DMS114 treated with DMSO at 0.1 percent for 48 hours (cell line): ENCODE results near the gene KLHL22.
"Not testable (repeated sequence)": the region's sequence is repeated elsewhere in the genome, so short reads cannot be mapped to it uniquely, and the experiment has no call there.

Source experiments
- DNase-seq: peaks from one replicate; lab custom pipeline; 2025; ENCODE audit not compliant: unreplicated experiment; lab: John Stamatoyannopoulos, UW

KLHL22 gene

DNA sequence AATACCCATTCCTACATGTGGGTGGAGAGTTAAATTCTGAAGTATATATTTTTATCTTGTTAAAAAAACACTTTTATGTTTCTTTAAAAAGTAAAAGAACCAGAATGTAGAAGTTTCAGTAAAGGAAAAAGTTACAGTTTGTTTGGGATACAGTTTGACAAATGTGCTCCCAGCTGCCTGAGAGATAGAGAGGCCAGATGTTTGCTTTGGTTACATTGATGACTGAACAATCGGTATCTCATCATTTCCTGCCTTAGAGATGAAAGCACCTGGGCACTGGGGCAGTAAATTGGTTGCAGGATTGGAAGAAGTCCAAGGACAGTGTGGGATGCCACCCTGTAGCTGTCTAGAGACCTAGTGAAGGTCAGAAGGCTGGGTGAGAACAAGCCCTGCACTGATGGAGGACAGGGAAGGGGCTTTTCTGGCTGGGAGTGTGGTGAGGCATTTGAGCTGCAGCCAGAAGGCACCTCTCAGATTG is 28.4 kb upstream of the KLHL22 start:
- DNase-seq = no peak

DNA sequence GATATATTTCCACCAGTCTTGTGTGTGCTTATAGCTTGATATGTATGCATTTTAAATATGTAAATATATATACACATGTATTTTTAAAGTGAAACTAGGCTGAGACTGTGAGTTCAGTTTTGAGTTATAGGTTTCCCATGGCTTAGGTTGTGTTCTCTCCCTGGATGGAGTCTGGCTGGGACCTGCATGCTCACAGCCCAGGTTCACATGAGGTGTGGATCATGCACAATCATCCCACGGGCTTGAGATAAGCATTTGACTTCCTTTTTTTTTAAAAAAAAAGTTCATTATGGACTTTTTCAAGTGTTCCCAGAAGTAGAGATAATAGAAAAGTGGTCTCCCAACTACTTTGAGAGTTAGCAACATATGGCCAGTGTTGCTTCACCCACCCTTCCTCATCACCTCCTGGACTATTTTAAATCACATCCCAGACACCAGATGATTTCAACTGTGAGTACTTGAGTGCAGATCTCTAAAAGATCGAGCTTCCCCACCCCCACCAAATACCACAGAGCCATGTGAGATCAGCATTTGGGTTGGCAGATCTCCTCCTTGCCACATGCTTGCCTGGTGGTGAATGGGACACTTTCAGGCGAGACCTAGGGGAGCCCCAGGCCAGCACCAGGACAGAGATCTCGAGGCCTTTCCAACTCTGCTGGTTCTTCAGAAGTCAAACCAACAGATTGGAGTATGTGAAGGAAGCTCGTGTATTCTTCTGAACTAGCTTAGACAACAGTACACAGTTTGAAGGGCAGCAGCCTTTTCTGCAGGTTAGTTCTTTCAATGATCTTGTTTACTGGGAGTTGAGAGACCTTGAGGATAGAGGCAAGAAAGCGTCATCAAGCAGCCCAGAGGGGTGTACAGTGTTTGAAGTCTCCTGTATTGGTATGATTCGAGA is 27.7 kb upstream of the KLHL22 start:
- no peak for DNase-seq

DNA sequence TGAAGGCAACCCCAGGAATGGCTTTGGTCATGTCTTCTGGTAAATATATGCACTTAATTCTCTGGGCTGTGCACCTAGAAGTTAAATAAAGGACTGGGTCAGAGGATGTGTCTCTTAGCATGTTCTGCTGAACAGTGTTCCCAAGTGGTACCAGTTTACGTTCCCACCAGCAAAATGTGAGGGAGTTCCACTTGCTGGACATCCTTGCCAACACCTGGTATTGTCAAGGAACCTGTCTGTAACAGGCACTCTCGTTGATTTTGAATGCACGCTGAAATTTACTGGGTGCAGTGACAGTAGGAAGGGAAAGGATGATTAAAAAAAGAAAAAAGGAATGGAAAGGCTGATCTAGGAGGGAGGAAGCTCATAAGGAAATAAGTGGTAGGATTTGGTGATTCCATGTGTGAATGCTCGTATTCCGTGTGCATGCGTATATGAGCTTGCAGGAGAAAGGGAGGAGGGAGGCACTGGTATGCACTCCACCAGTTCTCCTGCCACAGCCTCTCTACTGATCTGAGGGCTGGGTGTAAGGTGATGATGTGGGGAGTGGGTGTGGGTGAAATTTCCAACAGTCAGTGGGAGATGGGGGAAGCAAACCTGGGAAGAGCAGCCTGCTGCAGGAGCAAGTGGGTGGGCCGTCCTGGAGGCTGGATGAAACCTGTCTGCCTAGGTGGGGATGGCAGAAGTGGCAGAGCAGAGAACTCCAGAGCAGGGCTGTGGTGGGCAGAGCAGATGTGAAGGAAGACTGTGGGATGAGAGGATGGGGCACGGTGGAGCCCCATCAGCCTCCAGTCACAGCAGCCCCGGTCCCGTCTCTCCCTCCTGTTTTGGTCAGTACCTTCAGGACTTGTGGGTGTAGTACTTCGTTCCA is 26.8 kb upstream of the KLHL22 start:
- no peak for DNase-seq

DNA sequence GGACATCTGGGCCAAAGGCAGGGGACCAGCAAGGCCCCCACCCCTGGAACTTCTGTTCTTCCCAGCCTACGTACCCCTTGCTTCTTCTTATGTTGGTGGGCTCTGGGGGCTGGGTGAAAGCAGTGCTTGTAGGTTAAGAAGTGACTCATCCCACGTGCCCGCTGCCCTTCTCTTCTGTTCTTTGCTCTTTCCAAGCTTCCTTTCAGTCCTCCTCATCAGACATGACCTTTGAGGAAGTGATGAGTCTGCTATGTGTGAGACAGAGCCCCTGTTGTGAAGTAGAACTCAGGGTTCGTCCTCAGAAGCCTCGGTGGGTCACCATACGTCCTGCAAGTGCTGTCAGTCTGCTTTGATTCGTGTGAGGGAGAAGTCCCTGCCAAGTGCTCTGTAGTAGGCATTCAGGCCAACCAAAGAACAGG is 24.5 kb upstream of the KLHL22 start:
- DNase-seq = no peak

DNA sequence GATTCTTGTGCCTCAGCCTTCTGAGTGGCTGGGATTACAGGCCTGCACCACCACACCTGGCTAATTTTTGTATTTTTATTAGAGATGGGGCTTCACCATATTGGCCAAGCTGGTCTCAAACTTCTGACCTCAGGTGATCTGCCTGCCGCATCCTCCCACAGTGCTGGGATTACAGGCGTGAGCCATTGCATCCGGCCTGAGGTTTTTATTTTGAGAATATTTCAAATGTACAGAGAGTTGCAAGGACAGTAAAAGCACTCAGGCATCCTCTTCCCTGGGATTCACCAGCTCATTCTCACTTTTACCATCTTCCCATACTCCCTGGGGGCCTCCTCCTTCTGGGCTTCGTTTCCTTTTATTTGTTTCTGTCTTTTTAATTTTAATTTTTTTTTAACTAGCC is 24.0 kb upstream of the KLHL22 start:
- no peak for DNase-seq

DNA sequence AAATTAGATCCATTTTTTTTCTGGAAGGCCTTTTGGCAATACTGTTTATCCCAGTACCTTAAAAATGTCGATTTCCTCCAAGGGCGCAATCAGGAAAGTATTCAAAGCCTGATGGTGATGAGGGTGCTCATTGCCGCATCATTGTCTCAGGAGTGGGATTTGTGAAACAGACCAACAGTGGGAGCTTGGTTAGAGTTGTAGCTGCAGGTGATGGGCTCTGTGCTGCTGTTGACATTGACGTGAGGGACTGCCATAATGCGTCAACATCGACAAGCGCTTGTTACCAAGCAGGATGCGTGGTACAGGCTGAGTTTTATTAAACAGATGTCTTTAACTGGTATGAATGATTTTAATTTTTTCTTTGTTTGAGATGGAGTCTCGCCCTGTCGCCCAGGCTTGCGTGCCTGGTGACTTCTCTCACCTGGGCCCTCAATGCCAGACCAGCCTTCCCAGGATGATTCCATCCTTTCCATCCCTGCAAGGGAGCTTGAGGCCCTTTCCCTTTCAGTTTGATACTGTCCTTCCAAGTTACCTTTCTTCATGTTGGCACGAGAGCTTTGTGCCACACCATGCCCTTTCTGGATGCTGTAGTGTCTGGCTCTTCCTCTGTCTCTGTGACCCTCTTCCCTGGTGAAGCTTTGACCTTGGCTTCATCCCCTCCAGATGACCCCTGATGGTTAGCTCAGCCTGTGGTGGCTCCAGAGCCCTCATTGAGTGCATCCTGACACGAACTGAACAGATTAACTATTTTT is 22.4 kb upstream of the KLHL22 start:
- no peak for DNase-seq

DNA sequence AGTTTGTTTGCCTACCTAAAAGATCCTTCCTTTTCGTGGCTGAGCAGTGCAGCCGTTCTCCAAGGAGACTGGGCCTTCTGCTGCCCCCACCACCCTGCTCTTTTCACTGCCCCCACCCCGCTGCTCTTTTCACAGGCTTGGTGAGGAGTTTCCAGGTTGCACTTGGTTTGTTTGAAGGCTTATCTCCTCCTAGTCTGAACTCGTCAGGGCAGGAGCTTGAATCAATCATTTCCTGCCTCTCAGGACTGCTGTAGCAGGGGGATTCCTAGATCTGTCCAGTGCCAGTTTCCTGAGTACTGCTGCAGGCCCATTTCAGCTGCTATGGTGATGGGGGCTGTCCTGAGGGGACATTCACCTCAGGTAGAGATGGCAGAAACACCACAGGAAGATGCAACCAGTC is 21.8 kb upstream of the KLHL22 start:
- no peak for DNase-seq

DNA sequence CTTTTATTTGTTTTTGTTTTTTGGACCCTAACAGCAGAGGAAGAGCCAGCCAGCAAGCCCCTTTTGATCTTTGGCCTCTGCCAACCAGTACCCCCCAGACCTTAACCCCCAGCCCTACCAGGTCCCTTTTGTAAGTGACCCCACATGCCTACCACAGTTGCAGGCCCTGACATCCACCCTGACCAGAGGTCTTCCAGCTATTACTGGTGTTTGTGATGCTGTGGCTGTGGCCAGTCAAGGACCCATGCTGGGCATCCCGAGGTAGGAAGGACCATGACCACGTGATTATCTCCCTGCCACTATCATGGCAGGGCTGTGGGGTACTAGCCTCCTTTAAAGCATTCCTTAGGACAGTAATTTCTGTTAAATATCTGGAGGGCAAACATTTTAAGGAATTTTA is 20.8 kb upstream of the KLHL22 start:
- DNase-seq = no peak

DNA sequence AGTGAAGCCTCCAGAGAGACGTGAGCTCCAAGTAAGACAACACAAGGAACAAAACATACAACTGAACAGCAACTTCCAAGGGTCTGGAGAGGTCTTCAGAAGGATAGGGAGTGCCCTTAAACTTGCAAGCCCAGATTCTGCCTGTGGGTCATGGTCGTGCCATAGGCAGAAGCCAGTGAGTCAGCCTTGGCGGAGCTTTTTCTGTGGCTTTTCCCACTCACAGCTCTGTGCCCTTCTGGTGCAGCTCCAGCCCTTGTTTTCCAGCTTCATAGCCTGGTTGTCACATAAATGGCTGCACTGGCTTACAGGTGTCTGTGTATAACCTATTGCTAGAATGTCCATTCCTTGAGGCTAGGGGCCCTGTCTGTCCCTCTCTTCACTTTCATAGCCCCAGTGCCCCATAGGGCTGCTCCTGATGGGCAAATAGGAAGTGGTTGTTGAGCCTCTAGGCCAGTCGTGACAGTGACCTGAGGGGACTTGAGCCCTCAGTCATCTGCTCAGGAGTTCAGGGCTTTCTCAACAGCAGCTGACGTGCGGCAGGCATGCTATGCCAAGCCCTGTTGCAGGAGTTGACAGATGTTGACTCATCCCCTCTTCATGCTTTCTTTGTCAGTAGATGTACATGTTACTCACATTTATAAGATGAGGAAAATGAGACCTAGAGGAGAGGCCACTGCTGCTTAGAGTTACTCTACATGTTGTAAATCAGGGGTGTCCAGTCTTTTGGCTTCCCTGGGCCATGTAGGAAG is 19.2 kb upstream of the KLHL22 start:
- DNase-seq = no peak

DNA sequence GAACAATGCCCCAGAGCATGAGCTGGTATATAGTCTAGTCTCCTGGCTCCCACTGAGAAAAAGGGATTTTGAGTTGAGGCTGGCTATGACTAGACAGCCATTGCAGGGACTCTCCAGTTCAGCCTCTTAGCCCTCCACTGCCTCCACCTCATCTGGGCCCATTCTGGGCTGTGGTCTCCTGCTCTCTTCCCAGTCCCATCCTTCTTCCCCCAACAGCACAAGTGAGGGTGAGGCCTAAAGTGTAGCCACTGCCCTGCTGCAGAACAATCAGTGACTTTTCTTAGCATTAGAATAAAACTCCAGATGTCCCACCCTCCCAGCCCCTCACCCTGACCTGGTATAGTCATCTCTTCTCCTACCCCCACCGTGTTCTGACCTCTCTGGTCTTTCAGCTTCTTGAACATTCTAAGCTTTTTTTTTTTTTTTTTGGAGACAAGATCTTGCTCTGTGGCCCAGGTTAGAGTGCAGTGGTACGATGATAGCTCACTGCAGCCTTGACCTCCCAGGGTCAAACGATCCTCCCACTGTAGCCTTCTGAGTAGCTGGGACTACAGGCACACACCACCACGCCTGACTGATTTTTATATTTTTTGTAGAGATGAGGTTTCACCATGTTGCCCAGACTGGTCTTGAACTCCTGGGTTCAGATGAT is 16.1 kb upstream of the KLHL22 start:
- DNase-seq = no peak

DNA sequence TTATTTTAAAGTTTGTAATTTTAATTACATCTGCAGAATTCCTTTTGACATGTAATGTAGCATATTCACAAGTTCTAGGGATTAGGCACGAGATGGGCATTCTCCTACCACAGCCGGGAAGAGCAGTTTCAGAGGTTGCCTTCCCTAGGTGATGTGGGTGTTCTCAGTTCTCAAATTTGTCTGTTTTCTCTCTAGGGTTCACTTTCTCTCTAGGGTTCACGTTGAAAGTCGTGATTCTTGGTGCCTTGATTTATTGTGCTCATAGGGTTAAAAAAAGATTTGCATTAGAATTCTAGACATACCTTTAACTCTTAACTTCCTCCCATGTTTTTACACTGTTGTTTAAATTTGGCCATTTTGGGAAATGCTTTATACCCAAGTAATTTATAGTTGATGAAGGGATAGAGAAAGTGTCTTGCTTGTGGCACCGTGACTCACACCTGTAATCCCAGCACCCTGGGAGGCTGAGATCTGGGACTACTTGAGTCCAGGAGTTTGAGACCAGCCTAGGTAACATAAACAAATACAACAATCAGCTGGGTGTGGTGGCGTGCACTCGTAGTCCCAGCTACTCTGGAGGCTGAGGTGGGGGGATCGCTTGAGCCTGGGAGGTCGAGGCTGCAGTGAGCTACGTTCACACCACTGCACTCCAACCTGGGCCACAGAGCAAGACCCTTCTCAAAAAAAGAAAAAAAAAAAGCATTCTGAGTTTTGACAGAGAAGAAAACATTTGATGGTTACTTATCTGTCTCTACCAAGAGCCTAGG is 15.4 kb upstream of the KLHL22 start:
- no peak for DNase-seq

DNA sequence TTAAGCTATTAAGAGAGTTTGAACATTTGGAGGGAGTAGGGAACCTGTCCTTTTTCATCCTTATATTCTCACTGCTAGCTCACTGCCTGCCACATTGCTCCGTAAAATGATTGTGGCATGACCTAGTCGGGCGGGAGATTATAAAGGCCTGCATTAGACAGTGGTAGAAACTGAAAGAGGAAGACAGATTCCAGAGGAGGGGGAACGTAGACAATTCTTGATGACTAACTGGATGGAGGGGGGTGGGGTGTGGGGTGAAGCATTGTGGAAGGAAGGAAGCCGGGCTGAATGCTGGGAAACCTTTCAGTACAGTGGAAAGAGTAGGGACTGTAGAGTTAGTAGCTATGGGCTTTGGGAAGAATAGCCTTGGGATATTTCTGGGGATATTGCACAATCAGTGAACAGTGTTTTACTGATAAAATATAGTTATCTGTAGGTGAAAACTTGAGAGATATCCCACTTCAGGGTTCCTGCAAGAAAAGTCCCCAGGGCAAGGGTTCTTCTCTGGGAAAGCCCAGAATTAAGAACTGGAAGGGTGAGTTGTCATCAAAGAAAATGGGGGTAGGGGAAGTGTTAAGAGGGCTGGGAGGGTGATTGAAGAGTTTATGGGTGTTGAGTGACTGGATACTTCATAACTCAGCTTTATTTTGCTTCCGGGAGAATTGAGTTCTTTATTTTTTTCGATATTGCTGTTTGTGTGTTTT is 13.9 kb upstream of the KLHL22 start:
- no peak for DNase-seq

DNA sequence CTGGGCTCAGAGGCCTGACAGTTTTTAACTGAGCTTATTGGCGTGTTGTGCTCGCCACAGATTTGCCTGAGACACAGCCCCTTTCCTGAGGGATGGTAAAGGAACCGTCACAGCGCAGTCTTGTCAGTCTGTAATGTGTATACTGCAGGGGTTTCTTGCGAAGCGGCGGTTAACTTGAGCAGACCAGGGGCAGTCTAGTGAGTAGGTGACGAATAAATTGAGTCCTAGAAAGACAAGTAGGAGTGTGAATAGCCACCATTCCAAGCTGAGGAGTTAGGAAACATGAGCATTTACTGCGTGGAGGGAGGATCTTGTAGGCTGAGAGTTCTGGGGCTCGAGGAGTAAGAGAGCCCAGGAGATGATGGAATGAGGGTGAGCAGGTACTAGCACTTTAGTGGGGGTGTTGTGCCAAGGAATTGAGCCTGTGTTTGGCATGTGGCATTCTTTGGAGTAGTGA is 13.2 kb upstream of the KLHL22 start:
- DNase-seq = no peak

DNA sequence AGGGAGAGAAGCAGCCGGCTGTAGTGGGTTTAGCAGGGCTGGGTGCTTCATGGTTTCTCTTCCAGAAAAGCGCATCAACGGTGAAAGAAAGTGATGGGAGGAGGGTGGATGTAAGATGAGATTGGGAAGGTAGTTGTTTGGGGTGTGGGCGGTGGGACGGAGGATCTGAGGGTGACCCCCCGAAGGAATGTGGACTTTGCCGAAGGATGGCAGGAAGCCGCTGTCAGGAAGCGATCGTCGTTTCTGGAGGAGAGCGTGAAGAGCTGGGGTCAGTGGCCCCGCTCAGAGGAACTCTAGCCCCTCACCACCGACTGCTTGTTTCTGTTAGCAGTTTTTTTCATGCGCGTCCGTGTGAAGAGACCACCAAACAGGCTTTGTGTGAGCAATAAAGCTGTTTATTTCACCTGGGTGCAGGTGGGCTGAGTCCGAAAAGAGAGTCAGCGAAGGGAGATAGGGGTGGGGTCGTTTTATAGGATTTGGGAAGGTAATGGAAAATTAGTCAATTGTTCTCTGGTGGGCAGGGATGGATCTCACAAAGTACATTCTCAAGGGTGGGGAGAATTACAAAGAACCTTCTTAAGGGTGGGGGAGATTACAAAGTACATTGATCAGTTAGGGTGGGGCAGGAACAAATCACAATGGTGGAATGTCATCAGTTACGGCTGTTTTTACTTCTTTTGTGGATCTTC is 12.6 kb upstream of the KLHL22 start:
- DNase-seq = not testable (repeated sequence)

DNA sequence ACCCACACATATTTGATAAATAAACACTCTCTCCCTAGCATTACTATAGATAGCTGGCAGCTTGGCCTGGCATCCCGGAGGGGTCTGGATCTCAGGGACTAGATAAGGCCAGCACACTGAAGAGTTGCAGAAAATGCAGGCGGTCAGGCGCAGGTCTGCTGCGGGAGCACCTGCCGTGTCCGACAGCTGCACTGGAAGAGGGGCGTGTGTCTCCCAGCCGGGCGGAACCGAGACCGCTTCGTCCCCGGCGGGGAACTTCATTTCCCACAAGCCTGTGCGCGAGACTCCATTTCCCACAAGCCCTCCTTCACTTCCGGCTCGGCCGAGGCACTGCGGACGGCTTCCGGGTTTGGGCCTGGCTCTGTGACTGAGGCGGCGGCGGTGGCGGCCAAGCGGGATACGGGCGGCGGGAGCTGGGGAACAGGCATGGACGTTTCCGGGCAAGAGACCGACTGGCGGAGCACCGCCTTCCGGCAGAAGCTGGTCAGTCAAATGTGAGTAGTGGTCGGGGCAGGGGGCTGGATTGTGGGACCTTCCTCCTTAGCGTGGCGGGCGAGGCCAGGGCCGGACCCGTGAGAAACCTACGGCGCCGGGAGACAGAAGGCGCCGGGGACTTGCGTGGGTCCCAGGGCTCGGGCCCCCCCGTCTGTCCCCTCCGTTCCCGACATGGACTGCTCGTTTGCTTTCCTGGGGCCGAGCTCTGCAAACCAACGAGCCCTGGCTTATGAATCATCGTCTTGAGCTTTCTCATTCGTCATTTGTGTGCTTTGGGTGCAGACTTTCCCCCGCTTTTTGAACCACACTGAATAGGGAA is 11.9 kb upstream of the KLHL22 start, which contains the start of gene MED15:
MED15 (plus strand) TSS at position 358 of the 814 bp plus-strand sequence; CDS start at position 427, 69 bp downstream.
- peak; percentile 71 for DNase-seq

DNA sequence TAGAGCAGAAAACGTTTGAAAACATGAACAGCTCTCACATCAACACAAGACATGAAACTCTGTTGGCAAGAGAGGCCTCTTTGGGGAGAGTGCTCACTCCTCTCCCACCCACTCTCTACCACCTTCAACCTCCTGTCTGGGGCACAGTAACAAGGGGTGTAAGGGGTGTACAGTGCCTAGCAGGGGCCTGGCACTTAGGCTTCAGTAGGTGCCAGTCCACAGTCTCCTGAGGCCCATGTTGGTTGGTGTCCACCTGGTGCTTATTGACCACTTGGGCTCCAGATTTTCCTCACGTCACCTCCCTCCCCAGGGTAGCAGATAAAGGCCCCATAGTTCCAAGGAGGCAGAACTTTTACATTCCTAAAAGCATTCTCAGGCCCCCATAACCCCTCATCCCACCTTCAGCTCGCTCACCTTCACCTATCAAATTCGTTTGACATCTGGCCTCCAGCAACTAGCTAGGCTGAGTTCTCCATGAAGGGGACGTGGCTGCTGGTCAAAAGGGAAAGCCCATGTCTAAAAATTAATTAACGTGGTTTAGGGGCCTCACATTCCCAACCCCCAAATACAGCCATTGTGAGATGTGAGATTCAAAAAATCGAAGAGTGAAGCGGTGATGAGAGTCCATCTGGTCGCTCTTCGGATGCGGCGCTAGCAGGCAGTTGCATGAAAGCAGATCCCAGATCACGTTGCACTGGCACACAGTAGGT is 11.1 kb upstream of the KLHL22 start:
- no peak for DNase-seq
